ENCODE data around the gene MAEL.

The MAEL gene

GRCh38 chr1:166988974-166989515 lies at the start of gene MAEL:
Gene MAEL (plus strand): TSS chr1:166989280. CDS start chr1:166989353, 73 bp downstream.
- DNase-seq: no peak

GRCh38 chr1:166939741-166940375 lies 49.2 kb upstream of the MAEL start:
- DNase-seq: no peak

GRCh38 chr1:166944186-166944967 lies 44.7 kb upstream of the MAEL start:
- no peak for DNase-seq

GRCh38 chr1:166947398-166948043 lies 41.6 kb upstream of the MAEL start:
- peak; percentile 41 for DNase-seq

GRCh38 chr1:166948856-166949350 lies 40.2 kb upstream of the MAEL start:
- no peak for DNase-seq

GRCh38 chr1:166950156-166950555 lies 38.9 kb upstream of the MAEL start:
- no peak for DNase-seq

- DNase-seq: no peak
Observed at GRCh38 chr1:166951050-166951449, 38.0 kb upstream of the MAEL start.

GRCh38 chr1:166952002-166952746 lies 36.9 kb upstream of the MAEL start:
- no peak for DNase-seq

GRCh38 chr1:166953491-166953890 lies 35.6 kb upstream of the MAEL start:
- DNase-seq: no peak

GRCh38 chr1:166956057-166956850 lies 32.8 kb upstream of the MAEL start:
- no peak for DNase-seq

- DNase-seq: no peak
Observed at GRCh38 chr1:166956872-166957271, 32.2 kb upstream of the MAEL start.

- no peak for DNase-seq
Observed at GRCh38 chr1:166960858-166961474, 28.1 kb upstream of the MAEL start.

GRCh38 chr1:166969074-166969677 lies 19.9 kb upstream of the MAEL start:
- DNase-seq: no peak

- no peak for DNase-seq
Observed at GRCh38 chr1:166971252-166971651, 17.8 kb upstream of the MAEL start.

GRCh38 chr1:166972193-166972592 lies 16.9 kb upstream of the MAEL start:
- peak; percentile 15 for DNase-seq

- peak; percentile 68 for DNase-seq
Observed at GRCh38 chr1:166972826-166973225, 16.3 kb upstream of the MAEL start.

- no peak for DNase-seq
Observed at GRCh38 chr1:166974647-166975345, 14.3 kb upstream of the MAEL start.

- peak; percentile 61 for DNase-seq
Observed at GRCh38 chr1:166975361-166976129, 13.5 kb upstream of the MAEL start, which contains the start of gene ILDR2. Gene ILDR2 (minus strand): TSS chr1:166975540. CDS start chr1:166975268, 272 bp downstream.

- DNase-seq: no peak
Observed at GRCh38 chr1:166977951-166978350, 11.1 kb upstream of the MAEL start.
